ENCODE results near the gene MEFV. TPM values are rescaled to one million over a fixed set of nuclear protein-coding genes. Genes with fewer than 3 reads are reported as not detected.

MEFV gene
- polyA plus RNA-seq, 3 donors = 37.7 to 78.0 (median 73.2) TPM

GRCh38 chr16:3259836-3260235 lies 3.4 kb upstream of the MEFV start:
- Histone ChIP-seq H3K9ac (ENCODE audit: insufficient read depth, low read length, poor library complexity, severe bottlenecking) (peak overlapping the region; percentile 52), H3K4me3 (replicated peaks in 1 of 3; ENCODE audit: low read depth in 2 of 3, low read length in 3 of 3) (peak overlapping the region in 1 of 3 experiments; percentile 98), H4K20me1 (ENCODE audit: insufficient read depth, low read length) (peaks cover 17% of the 10 kb centered on the region), H3K79me2 (ENCODE audit: insufficient read depth, low read length) (peaks cover 40% of the 10 kb centered on the region), H3K9me3 (replicated peaks in 1 of 2; ENCODE audit: control insufficient read depth in 1 of 2, insufficient read depth in 1 of 2, low read length in 2 of 2) (peaks cover 0 to 4% of the 10 kb centered on the region in 2 donors), H3K4me1 (ENCODE audit: control insufficient read depth in 1 of 2, insufficient read depth in 2 of 2, low read length in 2 of 2) (peaks cover 77 to 88% of the 10 kb centered on the region in 2 donors), H3K27me3 (ENCODE audit: control insufficient read depth in 2 of 2, insufficient read depth in 2 of 2, low read length in 2 of 2) (no peaks in the 10 kb centered on the region), H3K36me3 (replicated peaks in 1 of 2; ENCODE audit: control insufficient read depth in 1 of 2, insufficient read depth in 2 of 2, low read length in 2 of 2) (peaks cover 0 to 3% of the 10 kb centered on the region in 2 donors), H3K4me2 (replicated peaks; ENCODE audit: extremely low read depth, low read length, poor library complexity, severe bottlenecking) (peak overlapping the region; percentile 88), H3K27ac (ENCODE audit: low read depth in 1 of 2, low read length in 2 of 2) (peak overlapping the region; percentile 90 to 98), H2AFZ (ENCODE audit: insufficient read depth, low read depth, low read length, poor library complexity, severe bottlenecking) (no peak overlapping the region)
- Mint-ChIP-seq H3K27me3 (ENCODE audit: low read depth in 3 of 3) (peaks cover 0 to 3% (median 0%) of the 10 kb centered on the region in 3 donors), H3K9me3 (peaks cover 2 to 14% (median 4%) of the 10 kb centered on the region in 7 donors), H3K4me3 (peak overlapping the region; percentile 39 to 79), H3K36me3 (peaks cover 1 to 16% of the 10 kb centered on the region in 2 donors), H3K27ac (peak overlapping the region; percentile 95 to 99 (median 98)), H3K4me1 (peaks cover 92% of the 10 kb centered on the region)
- TF ChIP-seq CTCF (IDR thresholded peaks at IDR 0.05) = no peak
- WGBS (ENCODE audit: insufficient coverage) = 83% methylated on average over 2 of the region's 8 CpGs
- DNase-seq = peak; percentile 59 to 77 (median 73)
- intact Hi-C loops (cut with micrococcal nuclease) = loop anchor here (2.0 to 5.0 kb wide), 2 partner anchors 25 to 197 kb away; partner anchors contain the start of gene ZNF200 (in 1 of the 2)

GRCh38 chr16:3256866-3257465 lies 533 bp upstream of the MEFV start:
- 58% methylated on average over 3 of the region's 9 CpGs for WGBS (ENCODE audit: insufficient coverage)
- H3K4me2 ChIP-seq (replicated peaks; ENCODE audit: extremely low read depth, low read length, poor library complexity, severe bottlenecking) = peak overlapping the region; percentile 88
- peak overlapping the region; percentile 93 to 99 (median 98) for H3K27ac Mint-ChIP-seq

More at GRCh38 chr16:3256866-3257465, 533 bp upstream of the MEFV start:
- peaks cover 58% of the 10 kb centered on the region for H3K79me2 ChIP-seq (ENCODE audit: insufficient read depth, low read length)
- H3K9me3 ChIP-seq (replicated peaks in 1 of 2; ENCODE audit: control insufficient read depth in 1 of 2, insufficient read depth in 1 of 2, low read length in 2 of 2) = no peaks in the 10 kb centered on the region
- DNase-seq = peak in 2 of 3 donors; percentile 52 to 68
- intact Hi-C loops (cut with micrococcal nuclease) = loop anchor here in 1 of 2 donors (2.0 kb wide), 1 partner anchor 26 kb away; the partner anchor contains the start of gene ZNF263
- TF ChIP-seq CTCF (IDR thresholded peaks at IDR 0.05) = no peak
- Mint-ChIP-seq H3K9me3 (peaks cover 0 to 2% (median 0%) of the 10 kb centered on the region in 7 donors), H3K36me3 (peaks cover 22 to 34% of the 10 kb centered on the region in 2 donors), H3K4me3 (peak overlapping the region; percentile 97 to 99), H3K27me3 (ENCODE audit: low read depth in 3 of 3) (peaks cover 0 to 2% (median 0%) of the 10 kb centered on the region in 3 donors), H3K4me1 (peaks cover 95% of the 10 kb centered on the region)
- no peak overlapping the region for H2AFZ ChIP-seq (ENCODE audit: insufficient read depth, low read depth, low read length, poor library complexity, severe bottlenecking)
- peaks cover 86 to 96% of the 10 kb centered on the region in 2 donors for H3K4me1 ChIP-seq (ENCODE audit: control insufficient read depth in 1 of 2, insufficient read depth in 2 of 2, low read length in 2 of 2)
- no peaks in the 10 kb centered on the region for H3K27me3 ChIP-seq (ENCODE audit: control insufficient read depth in 2 of 2, insufficient read depth in 2 of 2, low read length in 2 of 2)
- H3K4me3 ChIP-seq (replicated peaks in 1 of 3; ENCODE audit: low read depth in 2 of 3, low read length in 3 of 3) = peak overlapping the region; percentile 85 to 98 (median 92)
- peak overlapping the region; percentile 80 for H3K9ac ChIP-seq (ENCODE audit: insufficient read depth, low read length, poor library complexity, severe bottlenecking)
- peaks cover 45% of the 10 kb centered on the region for H4K20me1 ChIP-seq (ENCODE audit: insufficient read depth, low read length)
- H3K27ac ChIP-seq (ENCODE audit: low read depth in 1 of 2, low read length in 2 of 2) = peak overlapping the region; percentile 90 to 98
- H3K36me3 ChIP-seq (replicated peaks in 1 of 2; ENCODE audit: control insufficient read depth in 1 of 2, insufficient read depth in 2 of 2, low read length in 2 of 2) = peaks cover 26 to 31% of the 10 kb centered on the region in 2 donors
